Activated CD4-positive, alpha-beta T cell treated with anti-CD3 and anti-CD28 coated beads, Interleukin-2, amount 50 U/mL, for 48 hours (primary cell): ENCODE results near the gene MEIOC.
"Not testable (repeated sequence)": the region's sequence is repeated elsewhere in the genome, so short reads cannot be mapped to it uniquely, and the experiment has no call there.

Experiments used
- DNase-seq, 2 experiments: peaks; one replicate each; pipeline ENCODE4 v3.0.0-alpha.2; 2020

Gene MEIOC

DNA sequence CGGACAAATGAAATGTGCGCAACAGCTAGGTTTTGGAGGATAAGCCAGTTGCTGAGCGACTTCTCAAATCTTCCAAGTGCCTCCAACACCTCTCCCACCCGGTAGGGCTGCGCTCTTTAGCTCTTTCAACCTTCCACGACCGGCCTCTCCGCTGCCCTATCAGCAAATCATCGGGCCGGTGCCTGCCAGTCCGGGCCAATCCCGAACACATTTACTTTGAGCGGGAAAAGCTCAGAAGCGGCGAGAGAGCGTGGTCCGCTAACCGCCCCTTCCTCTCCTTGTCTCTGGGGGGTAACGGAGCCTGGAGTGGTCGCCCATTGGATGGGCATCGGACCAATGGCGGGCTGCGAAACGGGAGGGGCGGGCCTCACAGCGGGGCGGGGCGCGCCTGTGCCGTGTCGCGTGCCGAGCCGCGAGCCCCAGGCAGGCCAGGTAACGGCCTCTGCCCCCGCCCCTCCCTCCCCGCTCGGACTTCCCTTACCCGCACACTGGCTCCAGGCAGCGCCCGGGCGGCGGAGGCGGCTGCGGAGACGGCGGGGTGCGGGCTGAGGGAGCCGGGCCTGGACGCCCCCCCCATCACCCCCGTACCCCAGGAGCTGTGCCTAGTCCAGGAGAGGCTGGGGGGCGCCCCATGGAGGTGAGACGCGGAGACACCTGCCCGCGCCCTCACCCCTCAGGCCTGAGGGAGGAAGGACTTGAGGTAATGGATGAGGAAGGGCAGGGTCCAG is at the start of gene MEIOC:
Gene MEIOC, plus strand, starts transcription at position 486 of the 728 bp plus-strand sequence. Its CDS starts 146 bp downstream, at position 632.
- DNase-seq = peak; percentile 34 to 52

DNA sequence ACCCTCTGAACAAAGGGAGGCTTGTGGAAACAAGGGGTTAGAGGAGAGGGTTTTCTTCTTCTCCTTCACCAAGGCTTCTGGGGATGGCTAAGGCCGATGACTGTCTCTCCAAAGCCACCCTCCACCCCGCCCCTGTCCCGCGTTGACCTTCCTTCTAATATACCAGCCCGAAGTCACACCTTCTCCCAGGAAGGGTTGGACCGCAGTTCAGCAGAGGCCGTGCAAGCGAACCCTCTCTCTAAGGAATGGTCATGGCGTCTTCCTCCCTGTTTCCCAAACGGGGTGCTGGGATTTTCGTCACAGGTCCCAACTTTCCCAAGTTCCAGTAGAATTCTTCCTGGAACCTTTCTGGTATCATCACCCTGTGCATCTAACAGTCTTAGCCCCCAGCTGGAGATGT is 49.6 kb upstream of the MEIOC start:
- no peak for DNase-seq

DNA sequence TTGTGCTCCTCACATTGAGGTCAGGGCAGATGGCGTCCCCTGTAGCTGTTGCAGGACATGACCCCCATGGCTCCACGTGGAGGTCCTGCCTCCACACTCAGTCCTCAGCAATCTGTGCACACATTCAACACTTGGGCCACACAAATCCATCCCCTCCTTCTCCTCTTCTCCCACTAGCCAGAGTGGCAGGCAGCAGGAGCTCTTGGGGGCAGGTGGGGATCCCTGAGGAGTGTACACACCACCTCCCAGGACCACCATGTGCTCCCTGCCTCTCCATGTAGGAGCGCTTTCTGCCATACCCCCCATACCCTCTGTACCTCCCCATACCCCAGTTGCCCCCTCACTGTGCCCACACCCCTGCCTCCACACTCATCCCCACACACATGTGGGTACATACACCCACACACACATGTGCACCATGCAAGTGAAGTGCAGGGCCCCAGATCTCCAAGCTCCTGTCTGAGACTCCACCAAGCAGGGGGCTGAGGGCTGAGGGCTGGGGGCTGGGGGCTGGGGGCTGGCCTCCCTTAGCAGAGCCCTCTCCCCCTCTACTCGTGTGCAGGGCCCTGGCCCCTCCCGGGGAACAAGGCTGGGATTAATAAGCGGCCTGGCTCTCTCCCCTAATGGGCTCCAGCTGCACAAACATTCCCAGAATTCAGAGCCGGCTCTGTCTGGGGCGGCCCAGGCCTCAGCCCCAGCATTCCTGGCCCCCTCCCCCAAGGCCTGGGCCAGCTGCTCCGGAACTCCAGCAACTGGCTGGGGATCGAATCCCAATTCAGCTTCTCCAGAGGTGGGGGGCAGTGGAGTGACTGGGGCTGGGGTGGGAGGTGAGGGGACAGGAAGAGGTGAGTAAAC is 48.2 kb upstream of the MEIOC start:
- DNase-seq = no peak

DNA sequence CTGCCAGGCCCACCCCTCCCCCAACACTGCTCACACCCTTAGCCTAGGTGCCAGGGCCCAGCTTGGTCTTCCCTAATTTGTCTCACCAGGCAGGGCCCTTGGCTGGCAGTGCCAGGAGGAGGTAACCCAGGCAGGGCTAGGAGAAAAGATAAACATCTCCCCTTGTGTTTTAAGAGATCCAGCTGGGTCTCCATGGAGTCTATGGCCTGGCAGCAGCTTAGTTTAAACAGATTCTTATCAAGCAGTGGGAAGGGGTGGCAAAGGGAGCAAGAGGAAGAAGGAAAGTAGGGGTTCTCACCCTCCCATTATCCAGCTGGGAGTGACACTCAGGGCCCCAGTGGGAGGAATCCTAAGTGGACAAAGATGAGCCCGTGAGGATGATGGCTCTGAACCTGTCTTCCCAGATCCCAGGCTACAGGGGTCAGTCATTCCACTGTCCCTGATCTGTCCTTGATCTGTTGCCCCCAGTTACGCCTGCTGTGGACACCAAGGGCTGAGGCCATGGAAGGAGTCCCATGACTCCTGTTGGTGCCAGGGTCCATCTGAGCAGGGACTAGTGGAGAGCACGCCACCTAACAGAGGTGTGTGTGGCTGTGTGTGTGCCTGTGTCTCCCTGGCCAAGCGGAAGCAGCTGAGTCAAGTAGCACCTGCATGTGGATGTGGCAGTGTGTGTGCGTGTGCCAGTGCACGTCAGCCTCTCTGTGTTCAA is 47.4 kb upstream of the MEIOC start:
- DNase-seq = no peak

DNA sequence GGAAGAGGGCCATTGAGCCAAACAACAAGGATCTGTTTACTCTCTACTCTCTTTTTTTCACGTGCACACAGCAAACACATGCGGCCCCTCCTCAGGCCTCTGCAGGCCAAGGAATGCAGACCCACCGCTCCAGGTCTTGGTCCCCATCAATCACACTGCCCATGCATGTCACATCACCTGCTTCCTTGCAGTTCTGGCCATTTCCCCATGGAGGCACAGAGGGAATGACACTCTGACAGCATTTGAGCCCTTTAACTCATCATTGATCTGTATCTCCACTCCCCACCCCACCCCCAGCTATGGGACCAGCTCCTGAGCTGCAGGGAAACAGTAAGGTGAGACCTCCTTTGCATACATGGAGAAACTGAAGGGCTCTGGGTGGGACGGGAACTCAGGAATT is 45.9 kb upstream of the MEIOC start:
- DNase-seq = no peak

DNA sequence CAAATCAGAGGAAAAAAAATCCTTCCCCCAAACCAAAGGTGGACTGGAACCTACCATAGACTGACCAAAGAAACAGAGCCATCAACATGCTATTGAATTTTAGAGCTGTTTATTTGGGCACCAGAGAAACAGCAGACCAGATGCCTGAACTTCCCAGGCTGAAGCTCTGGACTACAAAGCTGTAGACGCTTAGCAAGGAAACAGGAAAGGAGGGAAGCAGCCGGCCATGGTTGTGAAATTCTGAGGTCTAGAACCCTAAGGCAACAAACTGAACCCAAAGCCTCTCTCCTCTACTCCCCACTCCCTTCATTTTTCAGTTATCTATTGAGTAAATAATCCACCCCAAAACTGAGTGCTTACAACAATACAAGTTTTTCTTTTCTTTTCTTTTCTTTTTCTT is 45.4 kb upstream of the MEIOC start:
- DNase-seq = no peak

DNA sequence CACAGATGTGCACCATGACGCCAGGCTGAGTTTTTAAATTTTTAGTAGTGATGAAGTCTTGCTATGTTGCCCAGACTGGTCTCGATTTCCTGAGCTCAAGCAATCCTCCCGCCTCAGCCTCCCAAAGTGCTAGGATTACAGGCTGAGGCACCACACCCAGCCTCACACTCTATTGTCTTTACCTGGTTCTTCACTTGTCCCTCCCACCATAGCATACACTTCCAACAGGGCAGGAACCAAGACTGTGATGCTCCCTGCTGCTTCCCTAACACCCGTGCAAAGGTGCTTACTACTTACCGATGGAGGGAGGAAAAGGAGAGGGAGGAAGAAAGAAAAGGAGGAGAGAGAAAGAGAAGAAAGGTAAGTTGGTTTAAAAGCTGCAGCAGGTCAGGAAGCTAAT is 41.4 kb upstream of the MEIOC start:
- DNase-seq = no peak

DNA sequence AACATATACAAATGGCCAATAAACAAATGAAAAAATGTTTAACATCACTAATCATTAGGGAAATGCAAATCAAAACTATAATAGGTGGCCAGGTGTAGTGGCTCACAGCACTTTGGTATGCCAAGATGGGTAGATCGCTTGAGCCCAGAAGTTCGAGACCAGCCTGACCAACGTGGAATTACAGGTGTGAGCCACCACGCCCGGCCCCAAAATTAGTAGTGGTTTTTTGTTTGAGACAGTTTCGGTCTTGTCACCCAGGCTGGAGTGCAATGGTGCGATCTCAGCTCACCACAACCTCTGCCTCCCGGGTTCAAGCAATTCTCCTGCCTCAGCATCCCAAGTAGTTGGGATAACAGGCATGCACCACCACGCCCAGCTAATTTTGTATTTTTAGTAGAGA is 37.6 kb upstream of the MEIOC start:
- DNase-seq = not testable (repeated sequence)

DNA sequence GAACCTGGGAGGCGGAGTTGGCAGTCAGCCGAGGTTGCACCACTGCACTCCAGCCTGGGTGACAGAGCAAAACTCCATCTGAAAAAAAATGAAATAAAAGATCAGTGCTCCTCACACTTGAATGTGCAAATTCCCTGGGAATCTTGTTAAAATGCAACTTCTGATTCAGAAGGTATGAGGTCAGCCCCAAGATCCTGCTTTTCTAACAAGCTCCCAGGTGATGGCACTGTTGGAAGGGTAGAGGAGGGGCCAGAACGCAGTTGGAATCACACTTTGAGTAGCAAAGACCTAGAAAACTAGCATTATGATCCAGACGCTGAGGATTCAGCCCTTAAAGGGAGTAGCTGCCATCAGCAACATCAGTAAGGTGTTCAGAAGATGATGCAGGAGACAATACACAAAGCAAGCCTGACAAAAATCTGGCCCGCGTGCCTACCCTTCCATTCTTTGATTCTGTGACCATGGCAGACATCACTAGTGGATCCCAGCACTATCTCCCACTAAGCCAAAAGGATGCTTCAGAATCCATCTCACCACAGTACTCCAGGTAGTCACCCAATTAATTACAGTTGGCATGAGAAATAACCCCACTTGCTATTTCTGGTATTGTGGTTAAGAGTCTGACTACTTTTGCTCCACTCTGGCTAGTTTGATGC is 33.1 kb upstream of the MEIOC start:
- no peak for DNase-seq

DNA sequence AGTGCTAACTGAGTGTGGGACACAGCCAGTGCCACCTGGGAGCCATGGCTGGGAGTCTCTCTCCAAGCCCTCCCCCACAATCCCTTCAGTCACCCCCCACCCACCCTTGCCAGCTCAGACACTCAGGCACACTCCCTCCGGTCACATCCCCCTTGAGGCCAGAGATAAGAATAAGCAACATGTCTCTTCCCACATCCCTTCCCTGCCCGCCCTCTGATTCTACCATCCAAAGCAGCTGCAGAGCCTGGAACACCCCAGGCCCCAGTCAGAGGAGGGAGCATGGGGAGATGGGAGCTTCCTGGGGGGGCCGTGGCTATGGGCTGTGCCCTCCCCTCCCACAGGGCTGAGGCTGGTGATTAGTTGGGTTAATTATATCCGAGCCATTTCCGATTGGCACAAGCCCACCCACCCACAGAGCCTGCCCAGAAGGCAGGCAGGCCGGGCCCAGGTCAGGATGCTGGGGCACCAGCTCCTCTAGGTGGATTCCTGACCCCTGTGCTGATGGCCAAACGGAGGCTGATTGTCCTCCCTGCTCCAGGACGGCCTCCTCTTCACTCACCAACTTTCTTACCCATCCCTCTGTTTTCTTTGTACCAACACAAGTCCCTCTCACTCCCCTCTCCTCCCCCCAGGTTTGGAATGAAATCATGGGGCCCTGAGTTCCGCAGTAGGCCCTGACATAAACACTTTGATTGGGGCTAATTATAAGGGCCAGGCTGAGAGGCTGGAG is 28.6 kb upstream of the MEIOC start:
- no peak for DNase-seq

DNA sequence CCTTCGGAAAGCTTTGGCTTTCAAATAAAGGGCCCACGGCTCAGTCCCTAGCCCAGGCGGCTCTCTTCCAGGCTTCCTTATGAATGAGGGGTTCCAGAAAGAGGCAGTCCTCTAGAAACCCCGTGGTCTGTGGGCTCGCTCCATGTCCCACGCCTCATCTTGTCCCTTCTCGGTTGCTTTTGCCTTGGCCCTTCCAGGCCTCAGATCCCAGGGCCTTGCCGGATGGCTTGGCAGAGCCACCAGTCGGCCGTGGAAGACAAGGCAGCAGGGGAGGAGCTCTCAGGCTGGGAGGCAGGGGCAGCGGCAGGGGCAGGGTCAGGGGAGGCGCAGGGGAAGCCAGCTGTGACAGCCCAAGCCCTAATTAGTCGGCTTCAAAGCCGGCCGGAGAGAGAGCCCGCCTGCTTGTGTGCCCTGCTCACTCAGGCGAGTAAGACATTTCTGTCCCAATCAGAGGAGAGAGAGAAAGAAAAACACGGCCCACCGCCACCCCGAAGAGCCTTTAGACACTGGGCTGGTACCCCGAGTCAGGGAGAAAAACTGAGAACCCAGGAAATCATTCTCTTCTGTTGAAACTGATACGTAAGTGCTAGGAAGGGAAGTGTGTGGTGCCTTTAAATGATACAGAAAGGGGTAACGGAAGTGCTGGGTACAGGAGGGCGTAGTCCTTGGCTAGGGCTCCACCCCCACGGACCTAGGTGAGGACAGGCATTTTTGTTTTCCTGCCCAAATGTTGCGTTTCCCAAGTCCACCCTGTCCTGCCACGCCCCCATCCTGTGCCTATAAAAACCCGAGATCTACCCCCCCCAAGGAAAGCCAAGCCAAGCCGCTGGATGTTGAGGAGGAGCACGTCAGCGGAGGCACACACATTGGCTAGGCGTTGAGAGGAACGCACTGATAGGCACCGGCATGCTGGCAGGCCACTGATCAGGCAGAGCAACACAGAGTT is 27.8 kb upstream of the MEIOC start:
- DNase-seq = no peak

DNA sequence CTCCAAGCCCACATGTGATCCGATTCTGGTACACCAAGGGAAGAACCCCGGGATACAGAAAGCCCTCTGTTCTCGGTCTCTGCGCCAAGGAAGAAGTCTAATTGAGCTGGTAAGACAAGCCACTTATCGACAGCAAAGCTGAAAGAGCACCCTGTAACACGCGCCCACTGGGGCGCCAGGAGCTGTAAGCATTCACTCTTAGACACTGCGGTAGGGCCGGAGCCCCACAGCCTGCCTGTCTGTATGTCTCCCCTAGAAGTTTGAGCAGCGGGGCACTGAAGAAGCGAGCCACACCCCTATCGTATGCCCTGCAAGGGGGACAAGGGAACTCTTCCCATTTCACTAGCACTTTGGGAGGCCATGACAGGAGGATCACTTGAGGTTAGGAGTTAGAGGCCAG is 27.0 kb upstream of the MEIOC start:
- DNase-seq = no peak

DNA sequence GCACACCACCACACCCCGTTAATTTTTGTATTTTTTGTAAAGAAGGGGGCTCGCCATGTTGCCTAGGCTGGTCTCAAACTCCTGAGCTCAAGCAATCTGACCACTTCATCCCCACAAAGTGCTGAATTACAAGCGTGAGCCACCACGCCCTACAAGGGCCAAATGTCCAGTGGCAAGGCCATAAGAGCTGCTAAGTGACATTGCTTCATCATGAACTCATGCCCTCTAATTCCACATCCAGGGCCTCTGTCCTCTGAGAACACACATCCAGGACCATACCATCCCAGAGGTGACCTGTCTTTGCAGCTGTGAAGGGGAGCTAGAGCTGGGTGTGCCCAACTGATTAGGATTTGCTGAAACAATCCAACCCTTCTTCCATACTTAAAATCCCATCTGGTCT is 25.6 kb upstream of the MEIOC start:
- no peak for DNase-seq

DNA sequence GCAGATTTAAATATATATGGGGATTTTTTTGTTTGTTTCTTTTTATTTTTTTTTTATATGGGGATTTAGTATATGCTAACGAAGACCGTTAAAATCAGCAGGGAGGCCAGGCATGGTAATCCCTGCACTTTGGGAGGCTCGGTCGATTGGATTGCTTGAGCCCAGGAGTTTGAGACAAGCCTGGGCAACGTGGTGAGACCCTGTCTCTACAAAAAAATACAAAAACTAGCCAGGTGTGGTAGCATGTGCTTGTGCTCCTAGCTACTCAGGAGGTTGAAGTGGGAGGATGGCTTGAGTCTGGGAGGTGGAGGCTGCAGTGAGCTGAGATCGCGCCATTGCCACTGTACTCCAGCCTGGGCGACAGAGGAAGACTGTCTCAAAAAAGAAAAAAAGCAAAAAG is 22.3 kb upstream of the MEIOC start:
- DNase-seq = no peak

DNA sequence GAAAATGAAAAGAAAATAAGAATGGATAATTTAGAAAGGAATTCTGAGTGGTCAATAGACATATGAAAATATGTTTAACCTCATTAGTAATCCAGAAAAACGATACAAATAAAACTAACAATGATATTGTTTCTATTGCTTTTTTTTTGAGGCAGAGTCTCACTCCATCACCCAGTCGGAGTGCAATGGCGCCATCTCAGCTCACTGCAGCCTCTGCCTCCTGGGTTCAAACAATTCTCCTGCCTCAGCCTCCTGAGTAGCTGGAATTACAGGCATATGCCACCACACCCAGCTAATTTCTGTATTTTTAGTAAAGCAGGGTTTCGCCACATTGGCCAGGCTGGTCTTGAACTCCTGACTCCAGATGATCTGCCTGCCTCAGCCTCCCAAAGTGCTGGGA is 21.9 kb upstream of the MEIOC start:
- DNase-seq = not testable (repeated sequence)

DNA sequence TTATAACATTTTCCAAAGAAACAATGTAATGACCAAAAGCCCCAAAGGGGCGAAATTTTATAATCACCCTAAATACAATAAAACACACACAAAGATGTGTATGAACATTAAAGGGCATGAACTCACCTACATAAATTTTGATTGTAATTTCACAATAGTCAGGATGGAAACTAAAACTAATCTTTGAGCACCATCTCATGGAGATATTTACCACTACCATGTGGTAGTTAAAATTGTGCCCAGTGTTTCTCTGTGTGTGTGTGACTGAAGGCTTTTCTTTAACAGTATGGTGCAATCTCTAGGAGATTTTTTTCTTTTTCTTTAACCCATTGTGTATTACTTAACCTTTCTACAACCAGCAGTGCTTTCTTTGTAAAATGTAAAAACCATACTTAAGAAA is 19.7 kb upstream of the MEIOC start:
- no peak for DNase-seq

DNA sequence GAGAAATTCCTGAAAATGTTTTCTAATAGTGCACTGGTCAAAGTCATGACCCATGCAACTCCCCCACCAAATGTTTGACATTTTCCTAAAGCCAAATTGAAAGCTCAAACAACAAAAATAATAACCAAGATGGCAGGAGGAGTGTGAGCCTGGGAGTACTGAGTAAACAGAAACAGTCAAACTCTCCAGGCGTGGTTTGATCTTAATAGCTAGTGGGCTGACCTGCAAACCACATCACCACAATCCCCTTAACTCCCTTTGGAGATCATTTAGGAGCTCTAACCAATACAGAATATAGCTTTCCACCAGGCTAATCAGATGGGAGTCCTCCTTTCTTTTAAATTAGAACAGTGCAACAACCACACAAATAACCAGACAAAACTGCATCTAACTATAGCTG is 19.2 kb upstream of the MEIOC start:
- no peak for DNase-seq

DNA sequence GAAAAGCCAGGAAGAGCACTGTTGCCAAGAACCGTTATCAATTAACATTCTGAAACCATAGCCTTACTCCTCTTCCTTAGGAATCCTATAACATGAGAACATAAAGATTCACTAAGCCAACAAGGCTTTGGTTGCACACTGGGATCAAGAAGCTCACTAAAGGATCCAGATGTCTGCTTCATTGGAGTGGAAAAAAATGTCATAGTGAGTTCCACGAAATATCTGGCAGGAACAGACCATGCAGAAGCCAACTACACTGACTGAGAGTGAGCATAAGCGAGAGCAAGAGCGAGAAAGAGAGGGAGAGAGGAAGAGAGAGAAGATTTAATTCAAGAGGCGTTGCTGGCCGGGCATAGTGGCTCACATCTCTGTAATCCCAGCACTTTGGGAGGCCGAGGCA is 13.4 kb upstream of the MEIOC start:
- no peak for DNase-seq

DNA sequence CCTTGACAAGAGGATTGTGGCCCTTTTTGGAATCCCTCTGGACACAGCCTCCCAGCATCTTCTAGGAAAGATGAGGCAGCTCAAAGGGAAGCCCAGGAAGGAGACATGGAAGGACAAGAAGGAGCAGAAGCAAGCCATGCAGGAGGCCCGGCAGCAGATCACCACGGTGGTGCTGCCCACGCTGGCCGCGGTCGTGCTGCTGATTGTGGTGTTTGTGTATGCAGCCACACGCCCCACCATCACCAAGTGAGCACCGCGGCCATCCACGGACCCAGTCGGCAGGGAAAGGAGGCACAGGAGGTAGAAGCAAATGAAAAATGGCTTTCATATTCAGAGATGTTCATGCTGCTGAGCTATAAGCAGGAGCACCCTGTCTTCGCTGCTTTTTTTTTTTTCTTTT is 10.9 kb upstream of the MEIOC start:
- no peak for DNase-seq

DNA sequence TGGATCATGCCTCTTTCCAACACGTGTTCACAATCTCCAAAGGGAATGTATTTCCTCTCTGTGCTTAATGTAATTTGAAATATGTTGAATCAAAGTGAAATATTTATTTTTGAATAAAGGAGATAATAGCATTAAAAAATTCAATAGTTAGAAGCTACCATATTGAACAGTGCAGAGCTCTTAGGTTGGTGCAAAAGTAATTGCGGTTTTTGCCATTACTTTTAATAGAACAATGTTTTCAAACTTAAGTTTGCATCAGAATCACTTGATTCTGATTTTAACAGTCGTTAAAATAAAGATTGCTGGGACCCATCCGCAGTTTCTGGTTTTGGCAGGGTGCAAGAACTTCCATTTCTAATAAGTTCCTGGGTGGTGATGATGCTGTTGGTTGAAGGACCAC is 10.0 kb upstream of the MEIOC start:
- no peak for DNase-seq

DNA sequence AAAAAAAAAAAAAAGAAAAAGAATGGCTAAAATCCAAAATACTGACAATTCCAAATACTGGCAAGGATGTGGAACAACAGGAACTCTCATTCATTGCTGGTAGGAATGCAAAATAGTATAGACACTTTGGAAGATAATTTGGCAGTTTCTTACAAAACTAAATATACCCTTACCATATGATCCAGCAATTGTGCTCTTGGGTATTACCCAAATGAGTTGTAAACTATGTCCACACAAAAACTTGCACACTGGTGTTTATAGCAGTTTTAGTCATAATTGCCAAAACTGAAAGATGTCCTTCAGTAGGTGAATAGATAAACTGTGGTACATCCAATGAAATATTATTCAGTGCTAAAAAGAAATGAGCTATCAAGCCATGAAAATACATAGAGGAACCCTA is 8.5 kb upstream of the MEIOC start:
- no peak for DNase-seq
